NB4 (cell line): ENCODE results near the gene FARP1.

Experiments
- CTCF ChIP-seq: IDR thresholded peaks from one replicate; pipeline ENCODE4 v1.5.1; 2012; ENCODE audit warnings: low read depth, low read length
- POLR2A ChIP-seq: IDR thresholded peaks from 2 replicates; pipeline ENCODE4 v1.6.1; 2011; ENCODE audit warnings: mild to moderate bottlenecking; ENCODE audit not compliant: insufficient read length; ENCODE audit errors: extremely low read depth

- TF ChIP-seq CTCF (no peak), POLR2A (no peak)
These were observed 83.6 kb downstream of the FARP1 start for GRCh38 chr13:98226496-98226895.
